ENCODE results near the gene CACNA1G. TPM values are rescaled to one million over a fixed set of nuclear protein-coding genes. Genes with fewer than 3 reads are reported as not detected.

The CACNA1G gene
- total RNA-seq, 1 donor from 2014 or later = 0.07 TPM

DNA sequence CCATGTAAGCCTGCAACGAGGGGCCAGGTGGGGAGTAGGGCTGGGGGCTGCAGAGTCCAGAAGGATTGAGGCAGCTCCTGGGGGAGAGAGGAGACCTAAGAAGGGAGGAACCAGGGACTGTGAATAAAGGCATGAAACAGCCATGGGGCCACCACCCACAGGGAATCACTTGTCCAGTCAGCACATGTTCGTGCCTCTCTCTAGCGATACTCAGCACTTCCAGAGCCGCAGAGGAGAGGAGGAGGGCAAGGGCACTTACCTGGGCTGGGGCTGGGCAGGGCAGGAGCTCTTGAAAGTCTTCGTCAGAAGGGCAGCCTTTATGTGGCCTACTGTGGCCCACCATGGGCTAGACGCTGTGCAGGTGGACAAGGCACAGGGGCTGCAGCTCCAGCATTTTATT, 24.2 kb downstream of the CACNA1G start:
- Mint-ChIP-seq H3K27me3 (peaks cover 11% of the 10 kb centered on the region), H3K4me3 (no peak overlapping the region), H3K9me3 (no peaks in the 10 kb centered on the region), H3K36me3 (ENCODE audit: low read depth) (no peaks in the 10 kb centered on the region), H3K27ac (no peak overlapping the region), H3K4me1 (no peaks in the 10 kb centered on the region)
- intact Hi-C loops (cut with micrococcal nuclease) = no loop called here
- DNase-seq = no peak

DNA sequence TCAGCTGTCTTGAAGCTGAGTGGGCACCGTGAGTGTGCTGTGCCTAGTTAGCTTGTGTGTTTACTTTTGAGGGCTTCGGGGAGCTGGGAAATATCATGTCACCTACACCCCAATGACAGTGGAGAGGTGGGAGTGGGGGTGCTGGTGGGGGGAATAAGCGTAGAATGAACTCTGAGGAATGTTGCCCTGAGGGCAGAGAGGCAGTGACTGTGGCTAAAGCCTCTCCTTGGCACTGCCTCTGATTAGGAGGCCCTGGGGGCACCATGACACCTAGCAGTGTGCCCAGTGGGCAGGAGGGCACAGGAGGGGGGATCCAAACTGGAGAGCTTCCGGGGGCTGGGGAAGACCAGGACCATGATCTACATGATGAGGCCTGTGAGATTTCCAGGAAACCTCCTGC, 24.8 kb downstream of the CACNA1G start:
- no peak overlapping the region for H3K27ac Mint-ChIP-seq
- DNase-seq = no peak
- no peaks in the 10 kb centered on the region for H3K9me3 Mint-ChIP-seq
- no peaks in the 10 kb centered on the region for H3K4me1 Mint-ChIP-seq
- H3K27me3 Mint-ChIP-seq = peaks cover 11% of the 10 kb centered on the region
- intact Hi-C loops (cut with micrococcal nuclease) = no loop called here
- H3K36me3 Mint-ChIP-seq (ENCODE audit: low read depth) = no peaks in the 10 kb centered on the region
- no peak overlapping the region for H3K4me3 Mint-ChIP-seq

DNA sequence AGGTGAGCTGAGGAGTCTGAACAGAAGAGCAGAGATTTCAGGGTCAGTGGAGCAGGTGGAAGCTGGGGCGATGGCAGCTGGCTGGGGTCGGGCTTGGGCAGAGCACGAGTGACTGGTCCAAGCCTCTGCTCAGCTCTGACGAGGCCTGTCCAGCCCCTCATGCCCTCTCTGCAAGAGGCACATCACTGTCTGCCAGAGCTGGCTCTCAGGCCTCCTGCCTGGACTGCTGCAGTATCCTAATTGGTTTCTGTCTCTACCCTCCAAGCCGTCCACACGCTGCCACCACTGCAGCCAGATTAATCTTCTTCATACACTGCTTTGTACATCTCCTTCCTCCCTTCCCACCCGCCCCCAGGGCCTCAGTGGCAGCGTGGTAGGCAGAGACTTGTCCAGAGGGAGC, 25.4 kb downstream of the CACNA1G start:
- intact Hi-C loops (cut with micrococcal nuclease) = no loop called here
- Mint-ChIP-seq H3K4me3 (no peak overlapping the region), H3K27me3 (peaks cover 11% of the 10 kb centered on the region), H3K27ac (no peak overlapping the region), H3K9me3 (no peaks in the 10 kb centered on the region), H3K36me3 (ENCODE audit: low read depth) (no peaks in the 10 kb centered on the region), H3K4me1 (no peaks in the 10 kb centered on the region)
- no peak for DNase-seq

DNA sequence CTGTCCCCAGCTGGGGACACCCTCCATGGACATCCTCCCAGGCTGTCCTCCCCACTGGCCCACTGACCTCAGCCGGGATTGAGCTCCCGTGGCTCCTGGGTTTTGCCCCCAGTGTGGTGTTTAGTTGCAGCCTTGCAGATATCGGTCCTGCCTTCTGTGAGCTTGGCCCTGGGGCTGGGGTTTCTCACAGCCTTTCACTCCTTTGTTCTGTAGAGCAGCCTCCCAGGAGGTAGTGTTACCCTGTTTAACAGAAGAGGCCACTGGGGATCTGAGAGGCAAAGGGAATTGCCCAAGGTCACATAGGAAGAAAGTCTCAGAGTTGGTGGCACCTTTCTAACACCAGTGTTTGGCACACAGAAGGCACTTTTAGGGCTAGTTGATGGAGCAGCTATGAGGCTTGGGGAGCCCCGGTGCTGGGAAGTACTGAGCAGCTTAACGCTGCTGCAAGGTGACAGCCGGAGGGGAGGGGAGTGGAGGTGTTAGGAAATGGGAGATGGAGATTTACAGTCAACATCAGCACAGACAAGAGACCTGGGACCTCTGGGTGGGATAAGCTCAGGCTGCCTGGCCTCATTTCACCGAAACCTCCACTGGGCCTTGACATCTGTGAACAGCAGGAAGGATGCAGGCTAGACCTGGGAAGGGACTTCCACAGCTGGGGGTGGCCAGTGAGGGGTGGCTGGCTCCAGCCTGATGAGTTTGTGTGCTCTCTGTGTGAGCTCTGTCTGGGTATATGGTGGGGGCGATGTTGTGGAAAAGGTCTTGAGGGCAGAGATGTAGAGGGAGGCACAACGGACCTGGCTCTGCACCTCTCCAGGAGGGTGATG, 26.1 kb downstream of the CACNA1G start:
- intact Hi-C loops (cut with micrococcal nuclease) = no loop called here
- H3K4me3 Mint-ChIP-seq = no peak overlapping the region
- H3K27me3 Mint-ChIP-seq = peaks cover 11% of the 10 kb centered on the region
- no peak for DNase-seq
- H3K4me1 Mint-ChIP-seq = no peaks in the 10 kb centered on the region
- H3K27ac Mint-ChIP-seq = no peak overlapping the region
- no peaks in the 10 kb centered on the region for H3K36me3 Mint-ChIP-seq (ENCODE audit: low read depth)
- no peaks in the 10 kb centered on the region for H3K9me3 Mint-ChIP-seq

DNA sequence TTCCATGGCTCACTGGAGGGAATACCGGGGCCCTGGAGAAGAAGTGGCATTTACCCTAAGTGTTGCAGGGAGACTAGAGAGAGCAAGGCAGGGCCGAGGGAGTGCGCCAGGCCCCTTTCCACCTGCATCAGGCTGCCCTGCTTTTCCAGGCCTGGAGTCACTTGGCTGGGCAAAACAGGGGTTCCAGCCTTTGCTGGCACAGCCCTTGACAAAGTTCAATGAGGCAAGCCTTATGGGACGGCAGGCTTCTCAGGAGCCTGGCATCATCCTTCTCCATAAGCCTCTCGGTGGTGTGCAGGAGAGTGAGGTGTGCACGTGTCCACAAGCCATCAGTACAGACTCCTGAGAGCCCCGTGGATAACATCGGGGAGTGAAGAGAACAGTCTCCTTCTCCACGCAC, 27.1 kb downstream of the CACNA1G start:
- Mint-ChIP-seq H3K27ac (no peak overlapping the region), H3K27me3 (peaks cover 11% of the 10 kb centered on the region), H3K4me3 (no peak overlapping the region), H3K36me3 (ENCODE audit: low read depth) (no peaks in the 10 kb centered on the region), H3K9me3 (no peaks in the 10 kb centered on the region), H3K4me1 (no peaks in the 10 kb centered on the region)
- DNase-seq = no peak
- intact Hi-C loops (cut with micrococcal nuclease) = no loop called here

DNA sequence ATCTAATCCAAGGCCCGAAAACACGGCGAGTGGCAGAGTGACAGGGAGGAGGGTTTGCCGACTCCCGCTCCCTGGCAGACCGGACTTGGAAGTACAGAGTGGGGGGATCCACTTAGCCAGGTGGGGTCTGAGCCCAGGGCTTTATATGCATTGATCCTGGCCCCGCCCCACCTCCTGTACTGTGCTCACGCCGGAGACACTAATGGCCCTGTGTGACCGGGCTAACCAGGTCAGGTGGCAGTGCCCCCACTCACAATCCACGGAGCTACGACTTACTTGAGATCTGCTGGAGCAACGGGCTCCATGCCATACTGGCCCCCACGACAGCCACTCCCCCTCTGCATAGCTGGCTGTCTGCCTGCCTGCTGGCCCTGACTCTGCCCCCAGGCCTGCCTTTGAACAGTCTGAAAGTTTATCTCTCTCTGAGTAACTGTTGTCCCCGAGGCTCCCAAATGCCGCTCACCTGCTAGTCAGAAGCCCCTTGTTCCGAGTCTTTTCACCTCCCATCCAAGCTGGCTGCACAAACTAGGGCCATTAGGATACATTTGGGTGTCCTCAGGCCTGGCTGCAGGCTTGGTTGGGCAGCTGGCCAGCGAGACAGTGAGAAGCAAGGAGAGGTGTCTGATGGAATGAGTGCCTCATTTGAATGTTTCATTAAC, 28.0 kb downstream of the CACNA1G start:
- no peak for DNase-seq
- peaks cover 11% of the 10 kb centered on the region for H3K27me3 Mint-ChIP-seq
- no peak overlapping the region for H3K27ac Mint-ChIP-seq
- no peaks in the 10 kb centered on the region for H3K9me3 Mint-ChIP-seq
- H3K4me3 Mint-ChIP-seq = no peak overlapping the region
- intact Hi-C loops (cut with micrococcal nuclease) = no loop called here
- no peaks in the 10 kb centered on the region for H3K36me3 Mint-ChIP-seq (ENCODE audit: low read depth)
- H3K4me1 Mint-ChIP-seq = no peaks in the 10 kb centered on the region

DNA sequence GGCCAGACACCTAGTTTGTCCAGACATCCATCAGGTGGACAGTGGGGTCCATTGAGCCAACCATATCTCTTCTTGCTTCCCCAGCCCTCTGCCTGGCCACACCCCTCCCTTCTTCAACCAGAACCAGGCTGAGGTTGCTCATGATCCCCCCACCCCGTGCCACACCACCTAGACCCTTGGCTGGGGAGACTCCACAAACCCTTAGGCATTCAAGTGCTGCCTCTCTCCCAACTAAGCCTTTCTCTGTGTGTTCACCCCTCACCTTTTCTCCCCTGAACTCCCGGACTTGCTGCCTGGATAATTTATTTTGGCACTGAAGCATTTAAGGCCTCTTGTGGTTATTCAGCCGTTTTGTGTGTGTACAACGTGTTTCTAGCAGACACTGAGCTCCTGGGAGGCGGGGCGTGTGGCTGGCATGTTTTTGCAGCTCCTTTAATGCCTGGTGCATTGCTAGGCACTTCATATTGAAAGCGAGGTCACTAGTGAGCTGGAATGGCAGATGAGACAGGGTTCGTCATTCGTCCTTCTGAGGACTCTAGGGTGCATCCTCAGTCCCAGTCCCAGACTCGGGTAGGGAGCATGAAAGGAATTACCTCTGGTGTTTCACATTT, 28.7 kb downstream of the CACNA1G start:
- no peak overlapping the region for H3K4me3 Mint-ChIP-seq
- intact Hi-C loops (cut with micrococcal nuclease) = no loop called here
- H3K27me3 Mint-ChIP-seq = peaks cover 7% of the 10 kb centered on the region
- no peaks in the 10 kb centered on the region for H3K9me3 Mint-ChIP-seq
- H3K4me1 Mint-ChIP-seq = no peaks in the 10 kb centered on the region
- H3K27ac Mint-ChIP-seq = no peak overlapping the region
- no peak for DNase-seq
- H3K36me3 Mint-ChIP-seq (ENCODE audit: low read depth) = no peaks in the 10 kb centered on the region

DNA sequence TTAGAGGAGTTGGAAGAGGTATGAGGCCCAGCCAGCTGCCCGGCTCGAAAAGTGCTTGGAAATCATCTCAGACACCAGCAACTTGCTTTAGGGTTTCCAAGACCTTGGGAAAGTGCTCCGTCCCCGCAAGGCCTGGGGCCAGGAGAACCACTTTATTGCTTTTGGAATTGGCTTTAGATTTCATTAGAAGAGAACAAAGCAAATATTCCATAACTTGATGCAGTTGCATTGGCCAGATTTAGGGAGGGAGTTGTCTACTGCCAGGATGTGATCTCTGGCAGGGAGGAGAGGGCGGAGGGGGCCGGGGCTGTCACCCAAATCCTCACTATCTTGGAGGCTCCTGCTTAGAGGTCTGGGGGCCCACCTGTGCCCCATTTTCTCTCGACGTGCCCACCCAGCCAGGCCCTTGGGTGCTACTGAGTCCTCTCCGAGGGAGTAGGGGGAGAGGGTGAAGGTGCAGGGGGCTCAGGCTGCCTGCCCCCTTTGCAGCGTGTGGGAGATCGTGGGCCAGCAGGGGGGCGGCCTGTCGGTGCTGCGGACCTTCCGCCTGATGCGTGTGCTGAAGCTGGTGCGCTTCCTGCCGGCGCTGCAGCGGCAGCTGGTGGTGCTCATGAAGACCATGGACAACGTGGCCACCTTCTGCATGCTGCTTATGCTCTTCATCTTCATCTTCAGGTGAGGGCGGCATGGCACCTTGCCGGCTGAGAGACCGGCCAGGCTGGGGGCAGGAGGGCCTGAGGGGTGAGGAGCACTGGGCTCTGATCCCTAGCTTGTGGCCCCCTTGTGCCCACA, 30.6 kb downstream of the CACNA1G start:
- no peaks in the 10 kb centered on the region for H3K4me1 Mint-ChIP-seq
- H3K9me3 Mint-ChIP-seq = no peaks in the 10 kb centered on the region
- H3K27ac Mint-ChIP-seq = no peak overlapping the region
- H3K27me3 Mint-ChIP-seq = peaks cover 4% of the 10 kb centered on the region
- no peak overlapping the region for H3K4me3 Mint-ChIP-seq
- H3K36me3 Mint-ChIP-seq (ENCODE audit: low read depth) = no peaks in the 10 kb centered on the region
- DNase-seq = no peak
- intact Hi-C loops (cut with micrococcal nuclease) = no loop called here

DNA sequence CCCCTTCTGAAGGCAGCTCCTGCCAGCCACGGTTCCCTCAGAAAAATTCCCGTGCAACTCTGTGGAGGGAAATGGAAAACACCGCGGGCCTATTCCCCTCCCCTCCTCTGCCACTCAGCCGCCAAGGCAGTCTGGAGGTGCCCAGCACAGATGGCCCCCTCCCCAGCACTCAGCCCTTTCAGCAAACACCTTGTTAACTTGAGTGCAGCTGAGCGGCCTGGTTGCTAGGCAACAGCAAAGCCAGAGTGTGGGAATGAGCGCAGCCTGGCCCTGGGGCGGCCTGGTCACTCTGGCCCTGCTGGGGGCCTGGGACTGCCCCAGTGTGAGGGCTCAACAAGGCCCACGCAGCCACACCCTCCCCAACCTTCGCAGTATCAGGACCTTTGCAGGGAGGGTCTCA, 32.8 kb downstream of the CACNA1G start:
- intact Hi-C loops (cut with micrococcal nuclease) = no loop called here
- DNase-seq = no peak
- H3K9me3 Mint-ChIP-seq = no peaks in the 10 kb centered on the region
- no peaks in the 10 kb centered on the region for H3K4me1 Mint-ChIP-seq
- no peak overlapping the region for H3K4me3 Mint-ChIP-seq
- no peak overlapping the region for H3K27ac Mint-ChIP-seq
- no peaks in the 10 kb centered on the region for H3K27me3 Mint-ChIP-seq
- H3K36me3 Mint-ChIP-seq (ENCODE audit: low read depth) = no peaks in the 10 kb centered on the region

DNA sequence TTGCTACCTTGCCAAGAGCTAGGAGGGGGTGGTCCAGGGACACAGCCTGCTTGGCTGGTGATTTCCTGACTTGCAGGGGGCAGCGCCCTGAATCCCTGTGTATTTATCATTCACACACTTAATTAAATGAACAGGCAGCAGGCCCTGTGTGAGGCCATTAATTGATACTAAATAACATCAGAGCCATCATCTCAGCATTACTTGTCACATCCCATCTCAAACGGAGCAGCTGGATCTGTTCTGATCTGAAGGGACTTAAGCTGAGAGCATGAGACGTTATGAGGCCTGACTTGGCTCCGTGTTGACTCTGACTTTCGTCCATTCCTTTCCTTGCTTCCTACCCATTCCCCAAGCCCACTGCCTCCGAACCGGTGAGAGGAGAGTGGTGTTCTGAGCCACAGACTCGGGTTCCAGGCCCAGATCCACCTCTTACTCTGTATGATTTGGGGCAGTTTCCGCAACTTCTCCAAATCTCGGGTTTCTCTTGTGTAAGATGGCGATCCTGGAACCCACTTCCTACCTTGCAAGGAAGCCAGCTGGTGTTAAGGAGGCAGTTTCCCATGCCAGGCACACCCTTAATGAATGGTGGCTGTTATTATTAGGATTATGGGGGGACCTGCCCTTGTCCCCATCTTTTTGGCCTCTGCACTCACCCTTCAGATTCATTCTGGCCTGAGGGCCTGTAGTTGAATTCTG, 33.8 kb downstream of the CACNA1G start:
- intact Hi-C loops (cut with micrococcal nuclease) = no loop called here
- Mint-ChIP-seq H3K27ac (no peak overlapping the region), H3K4me1 (no peaks in the 10 kb centered on the region), H3K36me3 (ENCODE audit: low read depth) (no peaks in the 10 kb centered on the region), H3K4me3 (no peak overlapping the region), H3K27me3 (no peaks in the 10 kb centered on the region), H3K9me3 (no peaks in the 10 kb centered on the region)
- DNase-seq = no peak

DNA sequence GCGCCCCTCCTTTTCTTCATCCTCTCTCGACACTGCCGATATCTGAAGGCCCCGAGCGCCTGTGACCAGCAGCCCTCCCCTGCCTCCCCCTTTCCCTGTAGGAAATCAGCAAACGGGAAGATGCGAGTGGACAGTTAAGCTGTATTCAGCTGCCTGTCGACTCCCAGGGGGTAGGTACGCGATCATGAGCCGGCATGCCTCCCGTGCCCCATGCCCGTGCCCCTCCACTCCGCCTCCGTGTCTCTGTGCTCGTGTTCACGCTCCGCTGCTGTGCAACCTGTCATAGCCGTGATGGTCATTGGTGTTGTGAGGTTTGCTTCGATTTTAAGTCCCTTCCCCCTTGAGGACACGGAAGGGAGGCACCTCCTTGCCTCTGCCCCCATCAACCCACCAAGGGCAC, 34.4 kb downstream of the CACNA1G start:
- H3K4me1 Mint-ChIP-seq = no peaks in the 10 kb centered on the region
- H3K36me3 Mint-ChIP-seq (ENCODE audit: low read depth) = no peaks in the 10 kb centered on the region
- intact Hi-C loops (cut with micrococcal nuclease) = no loop called here
- no peaks in the 10 kb centered on the region for H3K9me3 Mint-ChIP-seq
- no peak for DNase-seq
- no peaks in the 10 kb centered on the region for H3K27me3 Mint-ChIP-seq
- H3K4me3 Mint-ChIP-seq = no peak overlapping the region
- H3K27ac Mint-ChIP-seq = no peak overlapping the region

DNA sequence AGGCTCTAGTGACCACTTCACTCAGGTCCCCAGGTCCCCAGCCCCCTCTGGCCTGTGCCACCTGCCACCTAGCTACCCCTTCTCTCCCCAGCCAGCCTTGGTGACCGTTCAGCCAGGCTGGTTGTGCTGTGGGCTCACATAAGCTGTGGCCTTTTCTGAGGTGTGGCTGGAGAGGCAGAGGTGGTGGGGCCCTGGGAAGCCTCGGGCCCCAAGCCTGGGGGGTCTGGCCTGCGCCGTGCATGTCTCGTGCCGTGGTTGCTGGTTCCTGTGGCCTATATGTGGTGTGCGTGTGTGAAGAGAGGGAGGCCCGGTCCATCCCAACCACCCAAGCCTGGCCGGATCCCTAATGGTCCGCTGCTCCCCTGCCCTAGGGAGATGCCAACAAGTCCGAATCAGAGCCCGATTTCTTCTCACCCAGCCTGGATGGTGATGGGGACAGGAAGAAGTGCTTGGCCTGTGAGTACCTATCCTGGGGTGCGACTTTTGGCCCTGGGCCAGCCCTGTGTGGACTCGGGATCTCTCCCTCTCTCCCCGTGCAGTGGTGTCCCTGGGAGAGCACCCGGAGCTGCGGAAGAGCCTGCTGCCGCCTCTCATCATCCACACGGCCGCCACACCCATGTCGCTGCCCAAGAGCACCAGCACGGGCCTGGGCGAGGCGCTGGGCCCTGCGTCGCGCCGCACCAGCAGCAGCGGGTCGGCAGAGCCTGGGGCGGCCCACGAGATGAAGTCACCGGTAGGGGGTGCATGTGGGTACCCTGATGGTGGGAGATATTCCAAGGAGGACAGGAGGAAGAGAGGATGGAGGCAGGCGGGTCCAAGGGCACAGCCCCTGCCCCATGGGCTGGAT, 35.9 kb downstream of the CACNA1G start:
- Mint-ChIP-seq H3K36me3 (ENCODE audit: low read depth) (no peaks in the 10 kb centered on the region), H3K9me3 (no peaks in the 10 kb centered on the region), H3K27me3 (no peaks in the 10 kb centered on the region), H3K27ac (no peak overlapping the region), H3K4me3 (no peak overlapping the region), H3K4me1 (no peaks in the 10 kb centered on the region)
- no peak for DNase-seq
- intact Hi-C loops (cut with micrococcal nuclease) = no loop called here

DNA sequence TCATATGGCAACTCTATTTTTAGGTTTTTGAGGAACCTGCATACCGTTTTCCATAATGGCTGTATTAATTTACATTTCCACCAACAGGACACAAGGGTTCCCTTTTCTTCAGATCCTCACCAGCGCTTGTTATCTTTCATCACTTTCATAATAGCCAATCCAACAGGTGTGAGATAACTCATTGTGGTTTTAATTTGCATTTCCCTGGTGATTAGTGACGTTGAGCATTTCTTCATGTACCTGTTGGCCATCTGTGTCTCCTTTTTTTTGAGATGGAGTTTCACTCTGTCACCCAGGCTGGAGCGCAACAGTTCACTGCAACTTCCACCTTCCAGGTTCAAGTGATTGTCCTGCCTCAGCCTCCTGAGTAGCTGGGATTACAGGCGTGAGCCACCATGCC, 38.0 kb downstream of the CACNA1G start:
- H3K4me3 Mint-ChIP-seq = no peak overlapping the region
- no peak overlapping the region for H3K27ac Mint-ChIP-seq
- no peaks in the 10 kb centered on the region for H3K4me1 Mint-ChIP-seq
- H3K36me3 Mint-ChIP-seq (ENCODE audit: low read depth) = no peaks in the 10 kb centered on the region
- no peaks in the 10 kb centered on the region for H3K27me3 Mint-ChIP-seq
- DNase-seq = no peak
- intact Hi-C loops (cut with micrococcal nuclease) = no loop called here
- H3K9me3 Mint-ChIP-seq = no peaks in the 10 kb centered on the region
